Fibroblast of lung (primary cell): ENCODE measurements around the gene KRT71. TPM values are rescaled to one million over a fixed set of nuclear protein-coding genes. Genes with fewer than 3 reads are reported as not detected.

ENCODE experiments used
- DNase-seq, 2 donors: peaks; one replicate each; pipeline versions ENCODE4 v3.0.0 to v3.0.0-alpha.2; 2010; ENCODE audit warnings: low read depth in 2 of 2
- H2AFZ ChIP-seq: 2 replicates; pipeline ENCODE4 v1.5.1; 2012; ENCODE audit warnings: low read length, control low read depth, inconsistent platforms
- H3K27ac ChIP-seq: 2 replicates; pipeline ENCODE4 v1.5.1; 2011; ENCODE audit warnings: low read length, control low read depth; ENCODE audit not compliant: insufficient read depth
- H3K27me3 ChIP-seq: 2 replicates; pipeline ENCODE4 v1.5.1; 2011; ENCODE audit warnings: mild to moderate bottlenecking, low read length; ENCODE audit not compliant: control insufficient read depth, insufficient read depth
- H3K36me3 ChIP-seq: 2 replicates; pipeline ENCODE4 v1.5.1; 2011; ENCODE audit warnings: low read length; ENCODE audit not compliant: control insufficient read depth, insufficient read depth
- H3K4me1 ChIP-seq: 2 replicates; pipeline ENCODE4 v1.5.1; 2011; ENCODE audit warnings: low read length; ENCODE audit not compliant: control insufficient read depth, insufficient read depth; ENCODE audit errors: extremely low read depth
- H3K4me2 ChIP-seq: 2 replicates; pipeline ENCODE4 v1.5.1; 2011; ENCODE audit warnings: low read length, control low read depth; ENCODE audit not compliant: insufficient read depth; ENCODE audit errors: extremely low read depth
- H3K4me3 ChIP-seq, 4 experiments: fragments of 200-600 bp in 1 of 4; sonication (generic) in 1 of 4; replicated peaks in 1 of 4; 2 replicates each; pipeline ENCODE4 v1.5.1; 2011 to 2016; ENCODE audit warnings: low read length in 4 of 4, low read depth in 3 of 4, mild to moderate bottlenecking in 3 of 4, control low read depth in 2 of 4, inconsistent platforms in 1 of 4, mixed read lengths in 1 of 4; ENCODE audit not compliant: insufficient read depth in 1 of 4; ENCODE audit errors: control extremely low read depth in 1 of 4
- H3K79me2 ChIP-seq: 2 replicates; pipeline ENCODE4 v1.5.1; 2012; ENCODE audit warnings: mild to moderate bottlenecking, low read length, inconsistent platforms; ENCODE audit not compliant: control insufficient read depth, insufficient read depth
- H3K9ac ChIP-seq: 2 replicates; pipeline ENCODE4 v1.5.1; 2011; ENCODE audit warnings: mild to moderate bottlenecking, low read length, control low read depth; ENCODE audit not compliant: insufficient read depth
- H3K9me3 ChIP-seq: 2 replicates; pipeline ENCODE4 v1.5.1; 2012; ENCODE audit warnings: low read depth, low read length; ENCODE audit not compliant: control insufficient read depth, insufficient read depth
- H4K20me1 ChIP-seq: 2 replicates; pipeline ENCODE4 v1.5.1; 2011; ENCODE audit warnings: low read length; ENCODE audit not compliant: control insufficient read depth, insufficient read depth; ENCODE audit errors: extremely low read depth
- EZH2 ChIP-seq: IDR thresholded peaks from 2 replicates; pipeline ENCODE4 v1.5.1; 2012; ENCODE audit warnings: low read length, control low read depth, mild to moderate bottlenecking; ENCODE audit errors: missing control alignments
- polyA plus RNA-seq, 2 donors: library from polyadenylated mRNA; depleted of rRNA in 1 of 2; stranded (reverse) in 1 of 2; unstranded in 1 of 2; fragments of >200 nt; gene quantifications; 2 replicates each; pipeline ENCODE4 v1.2.1, GENCODE V29; 2011 to 2012; ENCODE audit warnings: missing spikeins in 1 of 2
- total RNA-seq: library from RNA; depleted of rRNA; stranded (reverse); fragments of >200 nt; gene quantifications from 2 replicates; pipeline ENCODE4 v1.2.1, GENCODE V29; 2014
- TF ChIP-seq, protein P1 (sequence below), 2 donors: IDR thresholded peaks in 1 of 2; conservative IDR thresholded peaks in 1 of 2; 1 replicate in 1 of 2; 2 replicates in 1 of 2; pipeline ENCODE4 v1.5.1; 2011 to 2012; ENCODE audit warnings: low read length in 2 of 2, control low read depth in 1 of 2, inconsistent platforms in 1 of 2, low read depth in 1 of 2, mild to moderate bottlenecking in 1 of 2

The KRT71 gene
- total and polyA plus RNA-seq, 2 donors (not counting 1 experiment from before 2014, with no cell fraction given) = not detected

DNA sequence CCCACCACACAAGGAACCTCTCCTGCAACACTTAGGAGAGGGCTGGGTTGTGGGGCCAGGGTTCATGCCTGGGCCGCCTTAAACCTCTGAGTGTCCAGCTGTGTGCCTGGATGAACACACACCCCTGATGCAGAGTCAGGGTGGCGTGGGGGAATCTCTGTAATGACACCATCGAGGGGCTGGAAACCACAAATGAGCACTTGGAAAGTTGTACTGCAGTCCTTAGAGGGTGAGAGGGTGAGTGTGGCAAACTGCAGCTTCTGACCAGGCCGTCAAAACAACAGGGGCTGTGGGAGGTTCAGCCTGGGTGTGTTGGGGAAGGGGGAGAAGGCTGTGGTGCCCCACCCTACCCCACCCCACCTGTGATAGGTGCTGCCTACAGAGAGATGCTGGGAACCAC is 20.3 kb downstream of the KRT71 start:
- Histone ChIP-seq H2AFZ (no peak overlapping the region), H3K9ac (no peak overlapping the region), H3K79me2 (no peaks in the 10 kb centered on the region), H3K27ac (no peak overlapping the region), H3K4me2 (no peak overlapping the region), H3K9me3 (no peaks in the 10 kb centered on the region), H4K20me1 (no peaks in the 10 kb centered on the region), H3K4me1 (no peaks in the 10 kb centered on the region), H3K36me3 (no peaks in the 10 kb centered on the region), H3K27me3 (peaks cover 2% of the 10 kb centered on the region), H3K4me3 (no peak overlapping the region)
- DNase-seq = no peak
- TF ChIP-seq, protein P1, sequence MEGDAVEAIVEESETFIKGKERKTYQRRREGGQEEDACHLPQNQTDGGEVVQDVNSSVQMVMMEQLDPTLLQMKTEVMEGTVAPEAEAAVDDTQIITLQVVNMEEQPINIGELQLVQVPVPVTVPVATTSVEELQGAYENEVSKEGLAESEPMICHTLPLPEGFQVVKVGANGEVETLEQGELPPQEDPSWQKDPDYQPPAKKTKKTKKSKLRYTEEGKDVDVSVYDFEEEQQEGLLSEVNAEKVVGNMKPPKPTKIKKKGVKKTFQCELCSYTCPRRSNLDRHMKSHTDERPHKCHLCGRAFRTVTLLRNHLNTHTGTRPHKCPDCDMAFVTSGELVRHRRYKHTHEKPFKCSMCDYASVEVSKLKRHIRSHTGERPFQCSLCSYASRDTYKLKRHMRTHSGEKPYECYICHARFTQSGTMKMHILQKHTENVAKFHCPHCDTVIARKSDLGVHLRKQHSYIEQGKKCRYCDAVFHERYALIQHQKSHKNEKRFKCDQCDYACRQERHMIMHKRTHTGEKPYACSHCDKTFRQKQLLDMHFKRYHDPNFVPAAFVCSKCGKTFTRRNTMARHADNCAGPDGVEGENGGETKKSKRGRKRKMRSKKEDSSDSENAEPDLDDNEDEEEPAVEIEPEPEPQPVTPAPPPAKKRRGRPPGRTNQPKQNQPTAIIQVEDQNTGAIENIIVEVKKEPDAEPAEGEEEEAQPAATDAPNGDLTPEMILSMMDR (conservative IDR thresholded peaks at IDR 0.05 in 1 of 2, IDR thresholded peaks at IDR 0.05 in 1 of 2; ENCODE audit: low read depth in 1 of 2, low read length in 2 of 2) = no peak
- no peak for TF ChIP-seq EZH2

DNA sequence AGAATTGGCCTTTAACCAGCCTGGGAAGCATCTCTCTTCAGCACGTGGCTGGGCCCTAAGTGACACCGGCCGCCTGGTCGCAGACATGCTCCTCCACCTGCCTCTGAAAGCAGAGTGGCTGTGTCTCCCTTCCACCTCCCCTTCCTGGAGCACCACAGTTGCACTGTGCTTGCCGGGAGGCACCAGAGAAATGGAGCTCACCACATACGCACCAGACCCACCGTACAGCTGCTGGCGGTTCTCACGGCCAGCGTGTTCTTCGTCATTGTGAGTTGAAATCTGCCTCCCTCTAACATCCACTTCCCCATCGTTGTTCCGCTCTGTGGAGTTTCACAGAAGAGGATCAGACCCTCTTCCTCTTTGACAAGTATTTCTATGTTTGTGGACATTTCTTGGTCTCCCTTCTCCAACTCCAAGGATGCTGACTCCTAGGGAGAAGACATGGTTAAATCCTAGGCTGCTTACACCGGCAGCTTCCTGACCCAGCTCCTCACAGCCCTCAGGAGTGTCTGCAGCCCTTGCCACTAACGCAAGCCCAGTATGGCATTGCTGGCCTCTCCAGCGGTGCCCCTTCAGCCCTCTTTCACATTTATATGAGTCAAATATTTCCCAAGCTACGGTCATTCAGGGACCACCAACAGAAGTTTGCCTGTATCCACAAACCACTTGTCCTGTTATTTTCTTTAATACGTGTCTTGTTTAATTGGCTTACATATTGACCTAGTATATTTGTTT is 21.2 kb downstream of the KRT71 start:
- H4K20me1 ChIP-seq = no peaks in the 10 kb centered on the region
- no peak overlapping the region for H2AFZ ChIP-seq
- no peaks in the 10 kb centered on the region for H3K36me3 ChIP-seq
- H3K4me3 ChIP-seq = no peak overlapping the region
- H3K9me3 ChIP-seq = no peaks in the 10 kb centered on the region
- TF ChIP-seq, protein P1 (conservative IDR thresholded peaks at IDR 0.05 in 1 of 2, IDR thresholded peaks at IDR 0.05 in 1 of 2; ENCODE audit: low read depth in 1 of 2, low read length in 2 of 2) = no peak
- no peak for TF ChIP-seq EZH2
- H3K4me2 ChIP-seq = no peak overlapping the region
- no peaks in the 10 kb centered on the region for H3K79me2 ChIP-seq
- DNase-seq = no peak
- peaks cover 2% of the 10 kb centered on the region for H3K27me3 ChIP-seq
- H3K4me1 ChIP-seq = no peaks in the 10 kb centered on the region
- no peak overlapping the region for H3K9ac ChIP-seq
- no peak overlapping the region for H3K27ac ChIP-seq

DNA sequence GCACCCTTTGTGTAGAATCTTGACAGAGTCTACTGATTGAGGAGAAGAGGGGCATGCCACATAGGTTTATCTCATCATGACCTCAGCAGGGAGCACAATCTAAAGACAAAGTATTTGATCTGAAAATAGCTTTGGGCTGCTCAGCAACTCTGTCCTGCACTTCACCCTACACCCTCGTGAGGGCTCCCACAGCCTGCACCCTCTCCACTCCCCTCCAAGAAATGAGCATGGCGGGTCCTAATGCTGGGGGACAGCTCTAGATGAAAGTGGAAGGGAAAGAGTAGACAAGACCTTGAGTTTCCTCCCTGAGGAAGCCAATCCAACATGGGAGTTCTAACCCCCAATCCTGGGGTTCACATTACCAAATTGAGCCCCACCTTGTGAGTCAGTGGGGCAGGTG is 22.0 kb downstream of the KRT71 start:
- Histone ChIP-seq H3K36me3 (no peaks in the 10 kb centered on the region), H4K20me1 (no peaks in the 10 kb centered on the region), H3K27me3 (peaks cover 2% of the 10 kb centered on the region), H3K4me3 (no peak overlapping the region), H3K9me3 (no peaks in the 10 kb centered on the region), H3K27ac (no peak overlapping the region), H2AFZ (no peak overlapping the region), H3K9ac (no peak overlapping the region), H3K4me2 (no peak overlapping the region), H3K79me2 (no peaks in the 10 kb centered on the region), H3K4me1 (no peaks in the 10 kb centered on the region)
- TF ChIP-seq, protein P1 (conservative IDR thresholded peaks at IDR 0.05 in 1 of 2, IDR thresholded peaks at IDR 0.05 in 1 of 2; ENCODE audit: low read depth in 1 of 2, low read length in 2 of 2) = no peak
- no peak for TF ChIP-seq EZH2
- no peak for DNase-seq
